ENCODE measurements around the gene GPR179. TPM values are rescaled to one million over a fixed set of nuclear protein-coding genes. Genes with fewer than 3 reads are reported as not detected.

GPR179 gene
- polyA plus RNA-seq, 2 of the 4 experiments (the other 2 are of a cell fraction), result 0.04 to 0.08 TPM

DNA sequence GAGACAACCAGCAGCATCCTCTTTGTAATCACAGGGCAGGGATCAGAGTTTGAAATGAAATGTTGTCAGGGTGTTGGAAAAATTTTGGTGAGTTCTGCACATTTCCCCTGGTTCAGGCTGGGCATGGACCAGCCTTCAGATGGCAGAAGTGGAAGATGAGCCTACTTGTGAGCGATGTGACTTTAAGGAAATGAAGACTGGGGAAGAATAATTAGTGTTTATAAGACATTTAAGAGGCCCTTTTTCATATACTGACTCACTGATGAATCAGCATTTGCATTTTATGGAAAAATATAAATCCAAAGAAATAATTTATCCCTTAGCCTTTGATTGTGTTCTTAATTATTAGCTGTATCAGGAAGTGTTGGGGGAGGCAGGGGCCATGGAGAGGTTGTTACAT lies 20.9 kb downstream of the GPR179 start:
- Histone ChIP-seq H3K4me1 (0 out of 3 replicates have a peak, but pooled peaks cover 3% of the 10 kb centered on the region), H3K4me3 (no peak overlapping the region), H3K4me2 (no peak overlapping the region), H3K27ac (no peak overlapping the region), H3K9me3 (no peaks in the 10 kb centered on the region)
- FAIRE-seq (no peak), ATAC-seq (no peak), DNase-seq (ENCODE audit: low read depth in 1 of 2, low spot score in 1 of 2) (no peak)
- POLR2A ChIA-PET, result interaction anchor here (1.5 kb wide), 1 partner anchor 8 kb away, joined by 5 read pairs; no protein-coding TSS in a partner anchor
- TF ChIP-seq CBX2 (IDR thresholded peaks at IDR 0.05; ENCODE audit: borderline replicate concordance, low read depth) (no peak), HOXB13 (CRISPR knock-in tag; IDR thresholded peaks at IDR 0.05; ENCODE audit: low read depth) (no peak)
- 97% methylated on average over 1 of the region's 1 CpG for WGBS (ENCODE audit: missing lambda C conversion rate)
- CTCF ChIA-PET, result interaction anchor here (0.7 to 30.7 kb wide), 7 partner anchors 10 to 160 kb away, joined by 3 to 675 read pairs (median 5); partner anchors contain the start of genes GPR179 and SOCS7

- no peak for TF ChIP-seq CHD4 (IDR thresholded peaks at IDR 0.05; ENCODE audit: borderline replicate concordance)
- TF ChIP-seq, protein P1, sequence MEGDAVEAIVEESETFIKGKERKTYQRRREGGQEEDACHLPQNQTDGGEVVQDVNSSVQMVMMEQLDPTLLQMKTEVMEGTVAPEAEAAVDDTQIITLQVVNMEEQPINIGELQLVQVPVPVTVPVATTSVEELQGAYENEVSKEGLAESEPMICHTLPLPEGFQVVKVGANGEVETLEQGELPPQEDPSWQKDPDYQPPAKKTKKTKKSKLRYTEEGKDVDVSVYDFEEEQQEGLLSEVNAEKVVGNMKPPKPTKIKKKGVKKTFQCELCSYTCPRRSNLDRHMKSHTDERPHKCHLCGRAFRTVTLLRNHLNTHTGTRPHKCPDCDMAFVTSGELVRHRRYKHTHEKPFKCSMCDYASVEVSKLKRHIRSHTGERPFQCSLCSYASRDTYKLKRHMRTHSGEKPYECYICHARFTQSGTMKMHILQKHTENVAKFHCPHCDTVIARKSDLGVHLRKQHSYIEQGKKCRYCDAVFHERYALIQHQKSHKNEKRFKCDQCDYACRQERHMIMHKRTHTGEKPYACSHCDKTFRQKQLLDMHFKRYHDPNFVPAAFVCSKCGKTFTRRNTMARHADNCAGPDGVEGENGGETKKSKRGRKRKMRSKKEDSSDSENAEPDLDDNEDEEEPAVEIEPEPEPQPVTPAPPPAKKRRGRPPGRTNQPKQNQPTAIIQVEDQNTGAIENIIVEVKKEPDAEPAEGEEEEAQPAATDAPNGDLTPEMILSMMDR (IDR thresholded peaks at IDR 0.05), result peak; percentile 75
- TF ChIP-seq, protein P2, sequence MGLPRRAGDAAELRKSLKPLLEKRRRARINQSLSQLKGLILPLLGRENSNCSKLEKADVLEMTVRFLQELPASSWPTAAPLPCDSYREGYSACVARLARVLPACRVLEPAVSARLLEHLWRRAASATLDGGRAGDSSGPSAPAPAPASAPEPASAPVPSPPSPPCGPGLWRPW (IDR thresholded peaks at IDR 0.05), result no peak
- peak; percentile 36 to 41 for TF ChIP-seq RAD21 (conservative IDR thresholded peaks at IDR 0.05 in 1 of 2, IDR thresholded peaks at IDR 0.05 in 1 of 2)
- TF ChIP-seq ZC3H11A (IDR thresholded peaks at IDR 0.05), result no peak
- TF ChIP-seq SMC3 (IDR thresholded peaks at IDR 0.05), result peak; percentile 42; the same call in 2 of the 3 replicates
- ATAC-seq (peak; percentile 90 to 92), FAIRE-seq (no peak), DNase-seq (ENCODE audit: low read depth in 1 of 2, low spot score in 1 of 2) (peak; percentile 68 to 88)
- no peaks in the 10 kb centered on the region for H3K9me3 ChIP-seq
- peaks cover 6% of the 10 kb centered on the region; the same call in 1 of the 3 replicates for H3K4me1 ChIP-seq
- no peak overlapping the region for H3K4me3 ChIP-seq
- H3K4me2 ChIP-seq, result no peak overlapping the region
- ChIA-PET CTCF (interaction anchor here (0.6 to 30.7 kb wide), 13 partner anchors 10 to 341 kb away, joined by 3 to 675 read pairs (median 4); partner anchors contain the start of genes GPR179 and SOCS7), POLR2A (interaction anchor here (1.5 kb wide), 1 partner anchor 9 kb away, joined by 5 read pairs; no protein-coding TSS in a partner anchor)
- H3K27ac ChIP-seq, result no peak overlapping the region
- 13% methylated on average over 7 of the region's 8 CpGs for WGBS (ENCODE audit: missing lambda C conversion rate)
Observed at GRCh38 chr17:38322156-38322779, 21.5 kb downstream of the GPR179 start.

- peaks cover 7% of the 10 kb centered on the region; the same call in 1 of the 3 replicates for H3K4me1 ChIP-seq
- no peaks in the 10 kb centered on the region for H3K9me3 ChIP-seq
- H3K27ac ChIP-seq, result no peak overlapping the region
- ATAC-seq, result no peak
- DNase-seq (ENCODE audit: low read depth in 1 of 2, low spot score in 1 of 2), result no peak
- ChIA-PET POLR2A (interaction anchor here (0.5 kb wide), 1 partner anchor 624 kb away, joined by 3 read pairs; no protein-coding TSS in a partner anchor), CTCF (interaction anchor here (30.7 kb wide), 1 partner anchor 23 kb away, joined by 675 read pairs; the partner anchor contains the start of genes GPR179 and SOCS7)
- no peak overlapping the region for H3K4me3 ChIP-seq
- no peak for FAIRE-seq
- no peak overlapping the region for H3K4me2 ChIP-seq
- TF ChIP-seq KDM5A (IDR thresholded peaks at IDR 0.05) (no peak), HDAC2 (IDR thresholded peaks at IDR 0.05) (no peak), ZNF302 (CRISPR knock-in tag; IDR thresholded peaks at IDR 0.05) (no peak), MYC (IDR thresholded peaks at IDR 0.05; ENCODE audit: borderline replicate concordance, low read length) (no peak), HOXA7 (CRISPR knock-in tag; IDR thresholded peaks at IDR 0.05) (no peak)
- whole genome bisulfite sequencing (ENCODE audit: missing lambda C conversion rate), result 91% methylated on average over 10 of the region's 10 CpGs
Observed at GRCh38 chr17:38320482-38320881, 23.3 kb downstream of the GPR179 start.

- Histone ChIP-seq H3K27ac (peak overlapping the region in 1 of 2 experiments; percentile 44; a peak in 3 of 6 replicates), H3K4me2 (no peak overlapping the region), H3K9me3 (no peaks in the 10 kb centered on the region), H3K4me3 (no peak overlapping the region), H3K4me1 (peaks cover 4% of the 10 kb centered on the region; the same call in 1 of the 3 replicates)
- ChIA-PET POLR2A (no interaction called here), CTCF (interaction anchor here (0.8 to 30.7 kb wide), 2 partner anchors 9 to 26 kb away, joined by 3 to 675 read pairs; partner anchors contain the start of genes GPR179 and SOCS7)
- 87% methylated on average over 3 of the region's 3 CpGs for WGBS (ENCODE audit: missing lambda C conversion rate)
- TF ChIP-seq PBX3 (IDR thresholded peaks at IDR 0.05), result no peak
- no peak for TF ChIP-seq JUN (IDR thresholded peaks at IDR 0.05)
- TF ChIP-seq USF2 (IDR thresholded peaks at IDR 0.05), result no peak
- no peak for TF ChIP-seq EHF (CRISPR knock-in tag; IDR thresholded peaks at IDR 0.05)
- TF ChIP-seq NPAS2 (CRISPR knock-in tag; IDR thresholded peaks at IDR 0.05; ENCODE audit: borderline replicate concordance), result no peak
- TF ChIP-seq, protein P3, sequence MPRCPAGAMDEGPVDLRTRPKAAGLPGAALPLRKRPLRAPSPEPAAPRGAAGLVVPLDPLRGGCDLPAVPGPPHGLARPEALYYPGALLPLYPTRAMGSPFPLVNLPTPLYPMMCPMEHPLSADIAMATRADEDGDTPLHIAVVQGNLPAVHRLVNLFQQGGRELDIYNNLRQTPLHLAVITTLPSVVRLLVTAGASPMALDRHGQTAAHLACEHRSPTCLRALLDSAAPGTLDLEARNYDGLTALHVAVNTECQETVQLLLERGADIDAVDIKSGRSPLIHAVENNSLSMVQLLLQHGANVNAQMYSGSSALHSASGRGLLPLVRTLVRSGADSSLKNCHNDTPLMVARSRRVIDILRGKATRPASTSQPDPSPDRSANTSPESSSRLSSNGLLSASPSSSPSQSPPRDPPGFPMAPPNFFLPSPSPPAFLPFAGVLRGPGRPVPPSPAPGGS (IDR thresholded peaks at IDR 0.05), result no peak
- TF ChIP-seq GATA3 (IDR thresholded peaks at IDR 0.05; ENCODE audit: borderline replicate concordance), result no peak
- FAIRE-seq, result no peak
- DNase-seq (ENCODE audit: low read depth in 1 of 2, low spot score in 1 of 2), result no peak
- ATAC-seq, result no peak
Observed at GRCh38 chr17:38317081-38317480, 26.7 kb downstream of the GPR179 start.
